Choroid plexus epithelial cell (primary cell): ENCODE measurements around the gene CD48.

ENCODE experiments used
- DNase-seq: peaks from one replicate; pipeline ENCODE4 v3.0.0-alpha.2; 2010; ENCODE audit warnings: low read depth
- H3K4me3 ChIP-seq: 2 replicates; pipeline ENCODE4 v1.5.1; 2011; ENCODE audit warnings: low read depth, mild to moderate bottlenecking, control low read depth, low read length, moderate library complexity
- CTCF ChIP-seq: conservative IDR thresholded peaks from 2 replicates; pipeline ENCODE4 v1.5.1; 2011; ENCODE audit warnings: low read depth, mild to moderate bottlenecking, control low read depth, inconsistent platforms, low read length, moderate library complexity

The CD48 gene

GRCh38 chr1:160747717-160748116, 36.1 kb upstream of the CD48 start:
- H3K4me3 ChIP-seq, result no peak overlapping the region
- no peak for TF ChIP-seq CTCF
- DNase-seq, result peak; percentile 16

GRCh38 chr1:160746836-160747500, 35.3 kb upstream of the CD48 start:
- no peak for TF ChIP-seq CTCF
- no peak overlapping the region for H3K4me3 ChIP-seq
- DNase-seq, result peak; percentile 14

GRCh38 chr1:160745551-160745950, 33.9 kb upstream of the CD48 start:
- no peak for TF ChIP-seq CTCF
- no peak overlapping the region for H3K4me3 ChIP-seq
- no peak for DNase-seq

GRCh38 chr1:160744852-160745520, 33.4 kb upstream of the CD48 start:
- no peak for DNase-seq
- H3K4me3 ChIP-seq, result no peak overlapping the region
- TF ChIP-seq CTCF, result no peak

GRCh38 chr1:160744199-160744851, 32.7 kb upstream of the CD48 start:
- TF ChIP-seq CTCF, result no peak
- no peak for DNase-seq
- H3K4me3 ChIP-seq, result no peak overlapping the region

- DNase-seq, result no peak
- no peak for TF ChIP-seq CTCF
- no peak overlapping the region for H3K4me3 ChIP-seq
These were observed 31.6 kb upstream of the CD48 start for GRCh38 chr1:160743266-160743665.
